Stimulated activated naive CD8-positive, alpha-beta T cell treated with anti-CD3 and anti-CD28 coated beads, Interleukin-15, Interleukin-2, amounts not matched to agents 100 U/mL and 50 U/mL, for 24 hours (primary cell): Measurements from ENCODE around the gene TRAF7.
A peak's percentile ranks its signal among the peaks of the same experiment; 100 is the strongest.
"Not testable (repeated sequence)": the region's sequence is repeated elsewhere in the genome, so short reads cannot be mapped to it uniquely, and the experiment has no call there.

Source experiments
- ATAC-seq: fragments of 150-1000 bp; cut with Tn5 transposase; one replicate; pipeline ENCODE4 v1.10.0; 2021
- DNase-seq: peaks from one replicate; pipeline ENCODE4 v3.0.0; 2021

Gene TRAF7

GRCh38 chr16:2122429-2122828, 33.2 kb upstream of the TRAF7 start:
- ATAC-seq (no peak), DNase-seq (no peak)

GRCh38 chr16:2122934-2123683, 32.5 kb upstream of the TRAF7 start:
- peak; percentile 7 for ATAC-seq

GRCh38 chr16:2123706-2124376, 31.7 kb upstream of the TRAF7 start:
- DNase-seq, ATAC-seq: not testable (repeated sequence)

More at GRCh38 chr16:2122934-2123683, 32.5 kb upstream of the TRAF7 start:
- not testable (repeated sequence) for DNase-seq

- ATAC-seq, DNase-seq: not testable (repeated sequence)
Measured at GRCh38 chr16:2124377-2124693, 31.2 kb upstream of the TRAF7 start.

GRCh38 chr16:2124694-2125444, 30.7 kb upstream of the TRAF7 start:
- not testable (repeated sequence) for ATAC-seq, DNase-seq

GRCh38 chr16:2125609-2126008, 30.0 kb upstream of the TRAF7 start:
- DNase-seq, ATAC-seq: not testable (repeated sequence)

GRCh38 chr16:2126161-2126743, 29.3 kb upstream of the TRAF7 start:
- not testable (repeated sequence) for ATAC-seq, DNase-seq

GRCh38 chr16:2126928-2127556, 28.5 kb upstream of the TRAF7 start:
- DNase-seq, ATAC-seq: not testable (repeated sequence)

GRCh38 chr16:2127630-2128280, 27.8 kb upstream of the TRAF7 start:
- not testable (repeated sequence) for DNase-seq, ATAC-seq

- not testable (repeated sequence) for ATAC-seq
Measured at GRCh38 chr16:2129251-2129650, 26.3 kb upstream of the TRAF7 start.

GRCh38 chr16:2129890-2130447, 25.6 kb upstream of the TRAF7 start:
- DNase-seq, ATAC-seq: not testable (repeated sequence)

More at GRCh38 chr16:2129251-2129650, 26.3 kb upstream of the TRAF7 start:
- not testable (repeated sequence) for DNase-seq

- ATAC-seq, DNase-seq: not testable (repeated sequence)
Measured at GRCh38 chr16:2133797-2134196, 21.8 kb upstream of the TRAF7 start.

GRCh38 chr16:2135071-2135470, 20.5 kb upstream of the TRAF7 start:
- not testable (repeated sequence) for DNase-seq, ATAC-seq

GRCh38 chr16:2135770-2136490, 19.7 kb upstream of the TRAF7 start, which contains the start of gene PKD1:
Gene PKD1, minus strand, starts transcription at chr16:2135898. Its CDS starts 209 bp downstream, at chr16:2135689.
- peak; percentile 86 for ATAC-seq

GRCh38 chr16:2142942-2143877, 12.4 kb upstream of the TRAF7 start:
- DNase-seq (no peak), ATAC-seq (peak; percentile 22)

More at GRCh38 chr16:2135770-2136490, 19.7 kb upstream of the TRAF7 start, which contains the start of gene PKD1:
- DNase-seq: peak; percentile 100

GRCh38 chr16:2143878-2144485, 11.6 kb upstream of the TRAF7 start:
- no peak for ATAC-seq
- DNase-seq: no peak

- no peak for ATAC-seq
- DNase-seq: no peak
Measured at GRCh38 chr16:2145843-2146242, 9.7 kb upstream of the TRAF7 start.

- no peak for ATAC-seq
- DNase-seq: no peak
Measured at GRCh38 chr16:2147378-2147777, 8.2 kb upstream of the TRAF7 start.
